NCI-H2029 (cell line): ENCODE data around the gene ALKBH4.
"Not testable (repeated sequence)": the region's sequence is repeated elsewhere in the genome, so short reads cannot be mapped to it uniquely, and the experiment has no call there.

ENCODE experiments used
- DNase-seq: peaks from one replicate; lab custom pipeline; 2025; lab: John Stamatoyannopoulos, UW

Gene ALKBH4

DNA sequence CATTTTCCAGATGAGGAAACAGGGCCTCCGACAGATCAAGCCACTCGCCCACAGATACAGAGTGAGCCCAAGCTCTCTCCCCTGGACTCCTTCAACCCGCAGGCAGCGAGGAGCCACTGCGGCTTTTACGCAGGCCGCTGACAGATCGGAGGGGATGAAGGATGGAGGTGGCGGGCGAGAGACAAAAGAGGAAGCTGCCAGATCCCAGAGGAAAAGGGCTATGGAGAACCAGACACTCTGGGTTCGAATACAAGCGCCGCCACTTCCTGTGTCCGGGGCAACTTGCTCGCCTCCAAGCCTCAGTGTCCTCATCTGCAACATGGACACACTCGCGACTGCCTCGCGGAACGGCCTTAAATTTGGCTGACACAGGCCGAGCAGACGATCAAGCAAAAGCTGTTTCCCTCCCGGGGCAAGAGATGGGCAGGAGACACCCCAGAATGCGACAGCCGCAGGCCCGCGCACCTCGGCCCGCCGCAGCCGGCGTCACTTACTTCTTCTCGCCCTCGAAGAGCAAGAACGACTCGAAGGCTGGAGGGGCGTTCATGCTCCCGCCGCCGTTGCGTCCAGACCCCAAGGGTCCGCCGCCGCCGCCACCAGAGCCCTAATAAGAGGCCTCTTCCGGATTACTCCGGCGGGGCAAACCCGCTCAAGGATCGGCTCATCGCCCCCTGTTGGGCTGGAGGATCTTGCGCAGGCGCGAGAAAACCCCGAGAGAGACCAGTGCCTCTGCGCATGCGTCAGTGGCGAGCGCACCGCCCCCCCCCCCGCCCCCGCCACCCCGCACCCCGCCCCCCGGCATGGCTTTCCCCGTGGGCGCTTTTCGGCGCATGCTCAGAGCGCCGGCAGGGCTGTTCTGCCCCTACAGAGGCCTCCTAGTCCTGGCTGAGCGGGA is 13.9 kb upstream of the ALKBH4 start, which contains the start of gene POLR2J:
POLR2J (minus strand) TSS at position 609 of the 895 bp plus-strand sequence; CDS start at position 547, 62 bp downstream.
- DNase-seq, result not testable (repeated sequence)

DNA sequence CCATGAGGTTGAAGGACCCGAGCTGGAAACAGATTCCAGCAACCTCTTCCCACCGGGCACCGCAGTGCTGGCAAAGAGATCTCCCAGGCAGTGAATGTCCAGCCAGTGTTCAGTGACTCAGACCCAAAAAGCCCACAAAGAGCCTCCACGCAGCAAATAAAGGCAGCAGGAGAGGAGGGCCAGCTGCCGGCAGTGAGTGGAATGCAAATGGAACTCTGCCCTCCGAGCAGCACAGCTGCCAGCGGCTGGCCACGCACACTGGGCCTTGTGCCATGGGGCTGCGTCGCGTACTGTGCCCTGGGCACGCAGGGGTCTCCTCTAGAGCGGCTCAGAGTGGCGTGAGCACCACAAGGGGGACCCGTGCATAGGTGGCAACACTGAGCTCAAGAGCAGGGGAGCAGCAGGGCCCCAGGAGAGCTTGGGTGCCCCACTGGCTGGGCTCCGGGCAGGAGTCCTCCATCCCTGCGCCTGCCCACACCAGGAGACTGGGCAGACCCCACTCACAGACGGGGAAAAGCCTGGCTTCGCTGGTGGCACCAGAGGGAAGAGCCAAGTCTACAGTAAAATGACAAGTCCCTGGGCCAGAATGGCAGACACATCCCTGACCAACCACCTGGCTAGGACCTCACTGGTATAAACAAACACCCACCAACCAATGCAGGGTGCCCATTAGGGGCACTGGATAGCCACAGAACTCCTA is 10.2 kb upstream of the ALKBH4 start:
- not testable (repeated sequence) for DNase-seq

DNA sequence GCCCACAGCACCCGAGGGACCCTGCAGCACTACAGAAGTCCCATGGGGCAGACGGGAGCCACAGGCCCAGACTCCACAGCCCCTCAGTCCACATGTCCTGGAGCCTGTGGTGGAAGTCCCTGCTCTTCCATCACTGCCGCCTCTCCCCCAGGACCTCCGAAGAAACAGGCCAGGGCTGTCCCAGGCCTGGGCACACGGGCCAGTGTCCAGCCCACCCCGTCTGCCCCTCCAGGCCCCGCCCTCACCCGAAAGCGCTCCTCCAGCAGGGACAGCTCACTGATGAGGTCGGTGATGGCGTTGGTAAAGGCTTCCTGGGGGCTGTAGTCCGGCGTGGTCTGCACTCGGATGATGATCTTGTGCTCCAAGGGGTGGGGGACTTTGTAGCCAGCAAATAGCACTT is 9.5 kb upstream of the ALKBH4 start:
- DNase-seq, result not testable (repeated sequence)

DNA sequence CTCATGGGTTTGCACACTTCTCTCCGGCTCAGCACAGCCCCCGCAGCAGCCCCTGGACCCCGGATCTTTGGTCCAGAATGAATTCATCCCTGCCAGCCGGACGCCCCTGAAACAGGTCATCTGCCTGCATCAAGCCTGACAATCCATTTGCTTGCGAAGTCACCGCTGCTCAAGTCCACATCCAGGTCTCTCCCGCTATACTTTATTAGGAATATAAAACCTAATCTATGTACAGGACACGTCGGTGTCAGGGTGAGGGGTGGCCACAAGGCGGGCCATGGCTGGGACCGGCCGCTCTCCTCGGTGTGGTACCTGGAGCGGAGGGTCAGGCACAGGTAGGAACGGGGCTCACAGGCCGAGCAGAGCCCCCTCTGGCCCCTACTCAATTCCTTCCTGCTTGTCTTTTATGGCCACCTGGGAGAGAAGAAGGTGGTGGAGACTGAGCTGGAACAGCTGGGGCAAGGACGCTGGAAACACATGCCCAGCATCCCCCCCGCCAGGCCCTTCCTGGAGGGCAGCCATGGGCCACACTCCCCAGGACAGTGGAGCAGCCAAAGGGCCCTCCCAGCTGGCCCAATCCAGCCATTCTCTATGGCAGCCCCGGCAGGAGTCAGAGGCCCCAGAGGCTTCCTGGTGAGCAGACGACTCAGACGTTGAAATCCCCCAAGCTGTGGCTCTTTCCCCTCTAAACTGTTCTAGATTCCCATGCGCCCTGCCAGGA is 8.8 kb upstream of the ALKBH4 start:
- no peak for DNase-seq

DNA sequence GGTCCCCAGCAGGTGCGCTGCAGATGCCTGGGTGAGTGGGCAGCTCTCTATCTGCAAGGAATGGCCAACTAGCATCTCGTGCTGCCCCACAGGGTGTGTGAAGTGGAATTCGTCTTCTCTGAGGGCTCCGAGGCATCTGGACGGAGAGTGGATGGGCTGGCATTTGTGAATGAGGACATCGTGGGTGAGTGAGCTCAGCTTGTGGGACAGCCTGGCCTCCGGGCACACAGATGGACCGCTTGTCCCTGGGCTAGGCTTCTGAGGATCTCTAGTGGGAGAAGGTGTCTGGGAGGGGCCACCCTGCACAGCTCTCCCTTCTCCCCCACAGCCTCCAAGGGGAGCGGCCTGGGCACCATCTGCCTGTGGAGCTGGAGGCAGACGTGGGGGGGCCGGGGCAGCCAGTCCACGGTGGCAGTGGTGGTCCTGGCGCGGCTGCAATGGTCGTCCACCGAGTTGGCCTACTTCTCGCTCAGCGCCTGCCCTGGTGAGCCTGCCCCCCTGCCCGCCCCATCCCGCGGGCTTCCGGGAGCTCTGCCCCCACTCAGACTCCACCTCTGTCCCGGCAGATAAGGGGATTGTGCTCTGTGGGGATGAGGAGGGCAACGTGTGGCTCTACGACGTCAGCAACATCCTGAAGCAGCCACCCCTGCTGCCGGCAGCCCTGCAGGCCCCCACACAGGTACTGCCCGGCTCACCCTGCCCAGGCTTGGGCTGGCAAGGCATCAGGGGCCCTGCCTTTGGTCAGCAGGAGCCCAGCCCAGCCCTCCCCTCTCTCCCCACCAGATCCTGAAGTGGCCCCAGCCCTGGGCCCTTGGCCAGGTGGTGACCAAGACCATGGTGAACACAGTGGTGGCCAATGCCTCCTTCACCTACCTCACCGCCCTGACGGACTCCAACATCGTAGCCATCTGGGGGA is 7.7 kb upstream of the ALKBH4 start:
- DNase-seq, result no peak

DNA sequence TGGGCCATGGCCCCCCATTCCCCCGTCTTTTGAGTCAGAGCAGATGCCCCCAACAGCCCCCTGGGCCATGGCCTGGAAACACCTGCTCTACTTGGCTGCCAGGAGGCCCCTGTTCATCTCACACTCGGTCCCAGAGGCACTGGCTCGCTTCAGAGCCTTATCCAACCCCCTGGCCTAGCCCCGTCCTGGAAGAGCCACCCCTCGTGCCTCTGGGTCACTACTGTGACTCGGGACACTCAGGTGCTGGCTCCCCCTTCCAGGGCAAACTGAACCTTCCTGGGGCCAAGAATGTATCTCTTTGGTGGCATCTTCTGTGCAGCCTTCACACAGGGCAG is 7.1 kb upstream of the ALKBH4 start:
- DNase-seq, result no peak

DNA sequence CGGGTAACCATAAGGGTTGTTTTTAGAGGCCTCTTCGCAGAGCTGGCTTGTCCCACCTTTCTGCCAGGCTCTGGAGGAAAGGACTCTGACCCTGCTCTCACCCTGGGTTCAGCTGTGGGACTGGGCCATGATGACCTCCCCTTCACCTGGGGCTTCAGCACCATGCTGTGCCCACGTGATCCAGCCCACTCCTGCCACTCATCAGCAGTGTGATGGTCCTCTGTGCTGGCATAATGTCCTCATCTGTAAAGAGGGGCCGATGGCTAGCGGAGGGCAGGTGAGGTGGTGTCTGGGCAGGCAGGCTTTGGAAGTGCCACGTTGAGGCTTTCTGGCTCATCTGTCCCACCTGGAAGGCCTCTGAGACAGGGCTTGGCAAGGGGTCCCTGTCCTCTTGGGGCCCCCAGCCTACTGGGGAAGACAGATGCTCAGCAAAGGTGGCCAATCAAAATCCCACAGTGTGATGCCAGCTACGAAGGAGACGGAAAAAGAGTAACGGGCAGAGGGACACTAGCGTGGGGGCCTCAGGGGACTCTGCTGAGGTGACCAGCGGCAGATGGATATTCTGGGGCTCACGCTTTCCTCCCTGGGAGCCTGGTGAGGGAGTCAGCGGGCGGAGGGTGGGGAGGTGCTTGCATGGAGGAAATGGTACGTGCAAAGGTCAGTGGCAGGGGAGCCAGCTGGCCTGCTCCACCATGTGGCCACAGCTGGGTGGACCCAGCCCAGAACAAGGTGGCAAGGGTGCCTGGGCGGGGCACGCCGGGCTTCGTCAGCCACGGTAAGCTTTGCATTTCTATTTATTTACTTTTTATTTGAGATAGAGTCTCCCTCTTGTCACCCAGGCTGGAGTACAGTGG is 5.5 kb upstream of the ALKBH4 start:
- DNase-seq, result no peak

DNA sequence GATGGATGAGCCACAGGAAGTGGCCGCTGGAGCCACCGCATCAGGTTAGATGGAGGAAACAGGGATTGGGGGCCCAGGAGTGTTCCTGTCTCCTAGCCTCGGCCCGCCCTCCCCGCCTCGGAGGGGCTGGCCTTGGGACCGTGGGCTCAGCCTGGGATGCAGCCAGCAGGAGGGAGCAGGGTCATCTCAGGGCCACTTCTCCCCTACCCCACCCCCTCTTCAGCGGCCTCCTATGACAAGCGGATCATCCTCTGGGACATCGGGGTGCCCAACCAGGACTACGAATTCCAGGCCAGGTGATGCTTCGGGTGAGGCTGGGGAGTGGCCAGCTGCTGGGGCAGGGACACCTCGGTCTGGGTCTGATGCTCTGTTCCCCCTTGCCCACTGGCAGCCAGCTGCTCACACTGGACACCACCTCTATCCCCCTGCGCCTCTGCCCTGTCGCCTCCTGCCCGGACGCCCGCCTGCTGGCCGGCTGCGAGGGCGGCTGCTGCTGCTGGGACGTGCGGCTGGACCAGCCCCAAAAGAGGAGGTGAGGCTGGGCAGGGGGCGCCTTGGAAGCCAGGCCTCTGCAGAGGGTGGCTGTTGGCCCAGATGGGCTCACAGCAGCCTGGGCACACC is 4.8 kb upstream of the ALKBH4 start:
- no peak for DNase-seq

DNA sequence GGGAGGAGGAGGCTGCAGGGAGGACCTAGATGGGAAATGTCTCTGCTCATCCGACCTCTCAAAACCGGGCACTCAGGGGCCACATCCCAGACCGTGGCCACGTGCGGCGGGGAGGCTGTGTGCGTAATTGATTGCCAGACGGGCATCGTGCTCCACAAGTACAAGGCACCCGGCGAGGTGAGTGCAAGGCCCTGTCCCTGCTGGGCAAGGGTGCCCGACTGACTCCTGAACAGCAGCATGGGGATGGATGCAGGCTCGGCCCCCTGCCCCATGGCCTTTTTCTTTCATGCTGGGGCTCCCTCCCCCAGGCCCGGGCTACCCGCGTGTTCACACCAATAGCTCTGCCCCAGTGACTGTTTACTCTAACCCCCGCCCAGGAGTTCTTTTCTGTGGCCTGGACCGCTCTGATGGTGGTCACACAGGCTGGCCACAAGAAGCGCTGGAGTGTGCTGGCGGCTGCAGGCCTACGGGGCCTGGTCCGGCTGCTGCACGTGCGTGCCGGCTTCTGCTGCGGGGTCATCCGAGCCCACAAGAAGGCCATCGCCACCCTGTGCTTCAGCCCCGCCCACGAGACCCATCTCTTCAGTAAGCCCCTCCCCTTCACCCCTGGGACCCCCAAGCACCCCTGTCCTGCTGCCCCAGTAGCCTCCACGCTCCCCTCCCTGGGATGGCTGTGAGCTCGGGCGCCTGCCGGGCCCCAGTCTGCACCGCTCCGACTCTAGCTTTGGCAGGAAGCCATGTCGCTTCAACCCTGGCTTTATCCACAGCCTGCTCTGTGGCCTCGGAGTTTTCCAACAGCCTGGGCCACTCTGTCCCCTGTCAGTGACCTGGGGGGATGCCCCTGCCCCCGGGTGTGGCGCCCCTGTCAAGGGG is 4.1 kb upstream of the ALKBH4 start:
- no peak for DNase-seq

DNA sequence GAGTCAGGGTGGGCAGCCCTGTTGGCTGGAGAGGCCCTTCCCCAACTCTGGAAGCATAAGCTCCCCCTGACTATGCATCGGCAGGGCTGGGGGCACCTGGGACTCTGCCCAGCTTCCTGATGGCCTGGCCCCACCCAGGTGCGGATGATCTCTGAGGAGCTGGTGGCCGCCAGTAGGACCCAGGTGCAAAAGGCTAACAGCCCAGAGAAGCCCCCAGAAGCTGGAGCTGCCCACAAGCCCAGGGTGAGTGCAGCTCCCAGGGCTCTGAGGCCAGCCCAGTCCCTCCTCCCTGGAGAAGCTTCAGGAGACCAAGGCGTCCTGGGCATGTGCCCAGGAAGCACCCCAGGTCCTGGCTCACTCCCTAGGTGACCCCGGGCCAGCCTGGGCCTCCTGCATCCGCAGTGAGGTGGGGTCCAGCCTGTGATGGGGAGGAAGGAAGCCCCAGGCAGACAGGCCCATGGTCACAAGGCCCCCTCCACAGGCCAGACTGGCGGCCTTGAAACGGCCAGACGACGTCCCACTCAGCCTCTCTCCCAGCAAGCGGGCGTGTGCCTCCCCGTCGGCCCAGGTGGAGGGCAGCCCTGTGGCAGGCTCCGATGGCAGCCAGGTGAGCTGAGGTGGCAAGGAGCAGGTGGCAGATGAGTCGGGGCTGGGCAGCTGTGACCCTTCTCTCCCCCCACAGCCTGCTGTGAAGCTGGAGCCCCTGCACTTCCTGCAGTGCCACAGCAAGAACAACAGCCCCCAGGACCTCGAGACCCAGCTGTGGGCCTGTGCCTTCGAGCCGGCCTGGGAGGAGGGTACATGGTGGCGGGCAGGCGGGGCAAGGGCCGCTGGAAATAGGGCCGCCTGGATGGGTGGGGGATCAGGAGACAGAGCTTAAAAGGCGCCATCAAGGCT is 3.2 kb upstream of the ALKBH4 start:
- DNase-seq, result no peak

DNA sequence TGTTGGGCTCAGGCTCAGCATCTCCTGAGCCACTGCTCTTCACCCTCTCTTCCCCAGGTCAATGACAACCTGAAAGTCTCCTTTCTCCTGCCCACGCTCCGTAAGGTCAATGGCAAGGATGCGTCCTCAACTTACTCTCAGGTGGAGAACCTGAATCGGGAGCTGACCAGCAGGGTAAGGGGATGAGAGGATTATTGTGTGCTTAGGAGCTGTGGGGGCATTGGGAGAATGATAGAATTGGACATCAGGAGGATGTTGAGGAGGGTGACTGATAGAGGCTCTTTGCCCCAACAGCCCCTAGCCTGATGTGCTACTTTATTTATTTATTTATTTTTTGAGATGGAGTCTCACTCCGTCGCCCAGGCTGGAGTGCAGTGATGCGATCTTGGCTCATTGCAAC is 1.4 kb upstream of the ALKBH4 start:
- DNase-seq, result no peak

DNA sequence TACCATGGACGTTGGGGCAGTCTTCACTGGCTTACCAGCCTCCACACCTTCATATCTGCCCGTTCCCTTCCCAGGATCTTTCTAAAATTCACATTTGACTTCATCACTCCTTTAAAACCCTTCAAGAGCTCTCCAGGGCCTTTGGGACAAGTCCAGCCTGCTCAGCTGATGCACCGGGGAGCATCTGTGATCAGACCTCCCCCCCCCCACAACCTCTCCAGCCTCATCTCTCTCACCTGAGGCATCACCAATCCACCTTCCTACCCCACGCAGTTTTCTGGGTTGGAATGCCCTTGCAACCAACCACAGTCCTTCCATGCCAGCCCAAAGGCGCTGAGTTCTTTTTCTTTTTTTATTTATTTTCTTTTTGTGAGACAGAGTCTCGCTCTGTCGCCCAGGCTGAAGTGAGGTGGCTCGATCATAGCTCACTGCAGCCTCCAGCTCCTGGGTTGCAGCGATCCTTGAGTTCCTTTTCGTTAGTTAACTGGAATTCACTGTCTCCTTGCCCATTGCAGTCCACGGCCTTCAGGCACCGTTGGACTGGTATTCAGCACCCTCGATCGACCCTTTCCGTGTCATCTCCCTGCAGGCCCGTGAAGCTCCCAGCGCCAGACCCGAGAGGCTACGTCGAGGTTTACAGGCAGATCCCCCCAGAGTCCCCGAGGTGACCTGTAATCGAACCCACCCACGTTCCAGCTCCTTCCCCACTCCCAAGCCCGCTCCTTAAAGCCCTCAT is 654 bp downstream of the ALKBH4 start:
- DNase-seq, result no peak

DNA sequence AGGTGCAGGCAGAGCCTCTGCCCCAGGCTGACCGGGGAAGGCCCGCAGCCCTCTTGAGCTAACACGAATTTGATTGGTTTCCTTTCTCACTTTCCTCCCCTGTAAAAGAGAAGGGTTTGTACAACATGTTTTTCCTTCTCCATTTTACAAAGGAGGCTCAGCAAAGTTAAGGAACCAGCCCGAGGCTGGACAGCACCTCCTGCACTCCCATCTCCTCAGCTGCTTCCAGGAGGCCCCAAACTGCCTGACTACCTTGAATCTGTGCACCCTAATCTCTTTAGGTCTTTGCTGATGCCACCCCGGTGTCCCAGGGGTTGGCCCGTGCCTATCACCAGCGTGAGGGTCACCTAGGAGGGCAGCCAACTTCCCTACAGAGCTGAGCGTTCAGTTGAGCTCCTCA is 4.2 kb downstream of the ALKBH4 start:
- DNase-seq, result no peak

DNA sequence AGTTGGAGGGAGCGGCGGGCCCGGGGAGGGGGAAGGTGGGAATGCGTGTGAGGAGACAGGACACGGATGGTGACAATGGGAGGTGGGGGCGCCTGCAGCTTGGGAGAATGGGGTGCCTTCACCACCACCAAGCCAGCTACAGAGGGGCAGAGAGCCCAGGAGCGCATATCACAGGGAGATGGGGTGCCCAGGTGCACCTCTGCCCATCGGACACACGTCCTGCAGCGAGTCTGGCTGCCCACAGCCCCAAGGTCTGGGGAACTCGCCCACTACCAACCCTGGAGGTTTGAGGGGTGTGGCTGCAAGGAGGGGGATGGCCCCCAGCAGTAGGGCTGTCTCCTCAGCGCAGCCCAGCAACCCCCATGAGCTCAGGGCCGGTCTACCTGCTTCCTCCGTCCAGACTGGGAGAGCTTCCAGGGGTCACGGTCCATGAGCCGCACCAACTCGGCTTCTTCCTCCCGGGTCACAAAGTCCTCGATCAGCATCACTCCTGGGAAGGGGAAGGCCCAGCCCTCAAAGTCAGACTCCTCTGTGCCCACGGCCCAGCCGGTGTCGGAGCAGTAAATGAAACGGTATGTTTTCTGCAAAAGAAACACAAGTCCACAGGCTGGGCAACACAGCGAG is 5.3 kb downstream of the ALKBH4 start:
- no peak for DNase-seq

DNA sequence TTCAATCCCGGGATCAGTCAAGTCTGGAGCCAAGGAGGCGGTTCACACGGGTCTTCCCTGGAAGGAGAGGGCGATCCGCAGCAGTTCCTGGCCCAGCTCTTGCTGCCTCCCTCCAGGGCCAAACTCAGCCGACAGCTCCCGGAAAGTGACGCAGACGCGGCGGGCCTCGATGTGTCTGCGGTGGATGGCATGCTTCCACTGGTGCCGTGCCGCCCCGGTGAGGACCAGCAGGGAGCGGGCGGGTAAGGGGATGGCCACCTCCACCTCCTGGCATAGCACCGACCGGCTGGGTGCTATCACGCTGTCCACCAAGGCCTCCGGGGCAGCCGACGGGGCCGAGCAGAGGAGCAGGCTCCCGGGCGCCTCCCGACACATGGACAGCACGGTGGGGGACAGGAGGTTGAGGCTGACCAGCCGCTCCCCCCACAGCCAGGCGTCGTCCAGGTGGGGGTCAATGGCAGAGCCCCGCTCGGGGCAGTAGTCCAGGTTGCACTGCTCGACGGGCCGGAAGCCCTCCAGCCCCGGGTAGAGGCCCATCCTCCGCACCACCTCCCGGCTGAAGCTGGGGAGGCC is 7.2 kb downstream of the ALKBH4 start:
- DNase-seq, result no peak

DNA sequence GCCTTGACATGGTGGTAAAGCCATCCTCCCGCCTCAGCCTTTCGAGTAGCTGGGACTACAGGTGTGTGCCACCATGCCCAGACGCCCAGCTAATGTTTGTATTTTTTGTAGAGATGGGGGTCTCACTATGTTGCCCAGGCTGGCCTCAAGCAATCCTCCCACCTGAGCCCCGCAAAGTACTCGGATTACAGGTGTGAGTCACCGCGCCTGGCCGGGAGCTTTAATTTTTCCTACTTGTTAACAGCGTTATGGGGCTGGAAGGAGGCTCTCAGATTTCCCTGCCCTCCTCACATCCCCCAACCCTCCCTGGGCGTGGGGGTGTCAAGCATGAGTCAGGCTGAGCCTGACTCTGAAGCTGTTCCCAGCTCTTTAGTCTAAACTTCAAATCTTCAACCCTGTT is 8.3 kb downstream of the ALKBH4 start:
- DNase-seq, result no peak

DNA sequence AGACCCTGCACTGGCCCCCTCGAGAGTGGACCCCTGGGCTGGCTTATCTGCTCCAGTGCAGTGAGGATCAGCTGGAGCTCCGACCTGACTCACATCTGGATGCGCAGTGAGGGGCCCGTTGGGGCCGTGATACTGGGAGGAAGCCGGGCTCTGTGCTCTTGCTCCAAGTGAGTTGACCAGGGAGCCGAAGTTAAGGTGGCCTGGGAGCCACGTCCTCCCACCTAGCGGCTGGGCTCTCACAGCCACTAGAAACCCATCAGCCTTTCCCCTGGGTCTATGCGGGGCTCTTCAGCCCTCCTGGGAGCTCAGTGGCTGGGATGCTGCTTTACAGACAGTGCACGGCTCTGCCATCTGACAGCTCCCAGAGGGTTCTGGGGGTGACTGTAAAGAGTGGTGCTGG is 9.1 kb downstream of the ALKBH4 start:
- DNase-seq, result no peak
